Fibroblast of lung (primary cell): Measurements from ENCODE around the gene RASIP1.

Experiments used
- EZH2 ChIP-seq: IDR thresholded peaks from 2 replicates; pipeline ENCODE4 v1.5.1; 2012; ENCODE audit warnings: low read length, control low read depth, mild to moderate bottlenecking; ENCODE audit errors: missing control alignments
- TF ChIP-seq, protein P1 (sequence below), 2 donors: IDR thresholded peaks in 1 of 2; conservative IDR thresholded peaks in 1 of 2; 1 replicate in 1 of 2; 2 replicates in 1 of 2; pipeline ENCODE4 v1.5.1; 2011 to 2012; ENCODE audit warnings: low read length in 2 of 2, control low read depth in 1 of 2, inconsistent platforms in 1 of 2, low read depth in 1 of 2, mild to moderate bottlenecking in 1 of 2

DNA sequence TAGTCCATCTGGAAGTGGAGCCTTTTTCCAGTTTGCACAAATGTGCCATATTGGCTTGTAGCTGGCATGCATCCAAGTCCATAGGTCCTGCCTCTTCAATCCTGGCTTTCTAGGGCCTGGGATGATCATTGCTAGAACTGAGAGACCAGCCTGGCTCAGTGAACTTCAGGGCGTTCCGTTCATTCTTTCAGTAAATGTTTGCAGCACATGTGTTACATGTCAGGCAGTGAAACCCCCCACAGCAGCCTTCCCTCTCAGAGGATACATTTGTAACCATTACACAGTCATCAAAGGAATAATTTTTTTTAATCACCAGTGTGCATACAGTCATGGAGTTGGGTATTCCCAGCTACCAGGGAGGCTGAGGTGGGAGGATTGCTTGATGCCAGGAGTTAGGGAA, 35.0 kb downstream of the RASIP1 start:
- TF ChIP-seq, protein P1, sequence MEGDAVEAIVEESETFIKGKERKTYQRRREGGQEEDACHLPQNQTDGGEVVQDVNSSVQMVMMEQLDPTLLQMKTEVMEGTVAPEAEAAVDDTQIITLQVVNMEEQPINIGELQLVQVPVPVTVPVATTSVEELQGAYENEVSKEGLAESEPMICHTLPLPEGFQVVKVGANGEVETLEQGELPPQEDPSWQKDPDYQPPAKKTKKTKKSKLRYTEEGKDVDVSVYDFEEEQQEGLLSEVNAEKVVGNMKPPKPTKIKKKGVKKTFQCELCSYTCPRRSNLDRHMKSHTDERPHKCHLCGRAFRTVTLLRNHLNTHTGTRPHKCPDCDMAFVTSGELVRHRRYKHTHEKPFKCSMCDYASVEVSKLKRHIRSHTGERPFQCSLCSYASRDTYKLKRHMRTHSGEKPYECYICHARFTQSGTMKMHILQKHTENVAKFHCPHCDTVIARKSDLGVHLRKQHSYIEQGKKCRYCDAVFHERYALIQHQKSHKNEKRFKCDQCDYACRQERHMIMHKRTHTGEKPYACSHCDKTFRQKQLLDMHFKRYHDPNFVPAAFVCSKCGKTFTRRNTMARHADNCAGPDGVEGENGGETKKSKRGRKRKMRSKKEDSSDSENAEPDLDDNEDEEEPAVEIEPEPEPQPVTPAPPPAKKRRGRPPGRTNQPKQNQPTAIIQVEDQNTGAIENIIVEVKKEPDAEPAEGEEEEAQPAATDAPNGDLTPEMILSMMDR (conservative IDR thresholded peaks at IDR 0.05 in 1 of 2, IDR thresholded peaks at IDR 0.05 in 1 of 2; ENCODE audit: low read depth in 1 of 2, low read length in 2 of 2), result no peak
- no peak for TF ChIP-seq EZH2
